22Rv1 (cell line): Measurements from ENCODE around the gene SFXN3.

Source experiments
- H3K27ac ChIP-seq: fragments of 450-650 bp; 2 replicates; pipeline ENCODE4 v1.5.1; 2017
- ZFX ChIP-seq: fragments of 450-650 bp; IDR thresholded peaks from 2 replicates; pipeline ENCODE4 v1.6.1; 2017; ENCODE audit warnings: antibody characterized with exemption, borderline replicate concordance
- TF ChIP-seq, protein P1 (sequence below): fragments of 450-650 bp; IDR thresholded peaks from 2 replicates; pipeline ENCODE4 v1.5.1; 2017; ENCODE audit warnings: mild to moderate bottlenecking

SFXN3 gene

GRCh38 chr10:101071885-101072433 lies 40.9 kb downstream of the SFXN3 start:
- no peak overlapping the region for H3K27ac ChIP-seq
- TF ChIP-seq ZFX: no peak
- TF ChIP-seq, protein P1, sequence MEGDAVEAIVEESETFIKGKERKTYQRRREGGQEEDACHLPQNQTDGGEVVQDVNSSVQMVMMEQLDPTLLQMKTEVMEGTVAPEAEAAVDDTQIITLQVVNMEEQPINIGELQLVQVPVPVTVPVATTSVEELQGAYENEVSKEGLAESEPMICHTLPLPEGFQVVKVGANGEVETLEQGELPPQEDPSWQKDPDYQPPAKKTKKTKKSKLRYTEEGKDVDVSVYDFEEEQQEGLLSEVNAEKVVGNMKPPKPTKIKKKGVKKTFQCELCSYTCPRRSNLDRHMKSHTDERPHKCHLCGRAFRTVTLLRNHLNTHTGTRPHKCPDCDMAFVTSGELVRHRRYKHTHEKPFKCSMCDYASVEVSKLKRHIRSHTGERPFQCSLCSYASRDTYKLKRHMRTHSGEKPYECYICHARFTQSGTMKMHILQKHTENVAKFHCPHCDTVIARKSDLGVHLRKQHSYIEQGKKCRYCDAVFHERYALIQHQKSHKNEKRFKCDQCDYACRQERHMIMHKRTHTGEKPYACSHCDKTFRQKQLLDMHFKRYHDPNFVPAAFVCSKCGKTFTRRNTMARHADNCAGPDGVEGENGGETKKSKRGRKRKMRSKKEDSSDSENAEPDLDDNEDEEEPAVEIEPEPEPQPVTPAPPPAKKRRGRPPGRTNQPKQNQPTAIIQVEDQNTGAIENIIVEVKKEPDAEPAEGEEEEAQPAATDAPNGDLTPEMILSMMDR: no peak

DNA sequence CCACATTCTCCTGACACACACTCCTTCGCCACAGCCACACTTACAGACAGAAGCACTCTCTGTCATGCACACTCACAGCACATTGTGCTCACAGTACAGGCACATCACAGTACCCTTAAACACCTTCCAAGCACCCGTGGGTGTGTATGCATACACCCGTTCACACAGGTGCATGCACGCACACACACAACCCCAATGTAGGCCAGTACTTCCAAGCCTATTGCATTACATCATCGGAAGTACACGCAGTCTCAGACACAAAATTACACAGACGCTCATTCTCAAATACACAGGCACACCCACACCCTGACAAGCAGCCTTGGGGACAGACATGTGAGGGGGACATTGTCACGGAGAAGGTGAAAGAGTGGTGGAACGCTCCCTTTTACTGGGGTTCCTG lies 41.9 kb downstream of the SFXN3 start:
- TF ChIP-seq ZFX: no peak
- H3K27ac ChIP-seq: no peak overlapping the region

GRCh38 chr10:101073631-101074030 lies 42.6 kb downstream of the SFXN3 start:
- no peak for TF ChIP-seq ZFX
- TF ChIP-seq, protein P1: no peak
- H3K27ac ChIP-seq: no peak overlapping the region

DNA sequence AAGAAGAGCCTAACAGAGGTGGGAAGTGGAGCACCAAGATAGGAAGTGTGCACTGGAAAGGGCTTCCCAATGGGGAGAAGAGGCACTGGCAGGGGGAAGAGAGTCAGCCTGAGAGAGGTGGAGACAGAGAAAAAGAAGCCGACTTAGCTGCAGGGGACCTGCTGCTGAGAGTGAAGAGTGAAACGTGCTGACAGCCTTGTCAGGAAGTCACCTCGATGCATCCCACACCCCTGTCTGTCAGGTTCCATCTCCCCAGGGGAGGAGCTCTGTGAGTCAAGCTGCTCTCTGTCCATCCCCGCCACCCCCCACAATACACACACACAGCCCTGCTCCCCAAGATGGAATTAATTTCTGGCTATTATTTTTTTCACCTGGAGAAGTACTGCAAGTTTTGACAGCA lies 44.7 kb downstream of the SFXN3 start:
- no peak overlapping the region for H3K27ac ChIP-seq
- TF ChIP-seq, protein P1: no peak
- no peak for TF ChIP-seq ZFX

GRCh38 chr10:101076630-101077029 lies 45.6 kb downstream of the SFXN3 start:
- TF ChIP-seq ZFX: no peak
- TF ChIP-seq, protein P1: no peak
- H3K27ac ChIP-seq: no peak overlapping the region

DNA sequence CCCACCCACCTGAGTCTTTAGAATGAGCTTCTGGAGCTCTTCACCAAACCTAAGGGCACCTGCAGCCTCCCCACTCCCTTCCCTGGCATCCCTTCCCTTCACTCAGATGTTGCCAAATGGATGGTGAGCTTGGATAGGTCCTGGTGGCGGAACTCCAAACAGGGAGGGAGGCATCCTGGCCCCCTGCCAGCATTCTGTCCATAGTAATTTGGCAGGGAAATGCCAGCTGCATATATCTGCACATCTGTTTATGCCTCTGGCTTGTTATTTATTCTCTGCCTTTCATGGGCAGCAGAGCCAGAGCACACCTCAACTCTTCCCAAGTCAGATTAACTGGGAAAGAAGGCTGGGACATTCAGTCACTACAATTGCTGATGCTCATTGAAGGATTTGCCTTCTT lies 48.8 kb downstream of the SFXN3 start:
- TF ChIP-seq, protein P1: no peak
- TF ChIP-seq ZFX: no peak
- H3K27ac ChIP-seq: no peak overlapping the region

- H3K27ac ChIP-seq: no peak overlapping the region
- TF ChIP-seq, protein P1: no peak
- TF ChIP-seq ZFX: no peak
Measured at GRCh38 chr10:101080933-101081931, 50.2 kb downstream of the SFXN3 start.
